NCI-H2029 (cell line): ENCODE measurements around the gene COA1.
"Not testable (repeated sequence)": the region's sequence is repeated elsewhere in the genome, so short reads cannot be mapped to it uniquely, and the experiment has no call there.

Experiments
- DNase-seq: peaks from one replicate; lab custom pipeline; 2025; lab: John Stamatoyannopoulos, UW

COA1 gene

DNA sequence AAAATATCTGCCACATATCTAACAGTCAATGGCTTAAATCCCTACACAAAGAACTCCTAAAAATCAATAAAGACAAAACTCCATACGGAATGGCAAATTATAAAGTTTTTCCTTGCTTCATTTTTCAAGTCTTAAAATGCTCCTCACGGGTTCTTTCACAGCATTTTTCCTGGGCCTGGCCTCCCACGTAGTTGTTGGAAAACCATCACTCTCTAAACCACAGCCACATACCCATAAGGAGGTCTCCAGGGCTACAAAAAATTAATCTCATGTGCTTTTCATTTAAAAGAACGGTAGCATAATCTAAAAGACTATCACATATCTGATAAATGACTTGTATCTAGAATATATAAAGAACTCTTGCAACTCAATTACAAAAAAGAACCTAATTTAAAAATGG is 2.9 kb downstream of the COA1 start:
- no peak for DNase-seq

DNA sequence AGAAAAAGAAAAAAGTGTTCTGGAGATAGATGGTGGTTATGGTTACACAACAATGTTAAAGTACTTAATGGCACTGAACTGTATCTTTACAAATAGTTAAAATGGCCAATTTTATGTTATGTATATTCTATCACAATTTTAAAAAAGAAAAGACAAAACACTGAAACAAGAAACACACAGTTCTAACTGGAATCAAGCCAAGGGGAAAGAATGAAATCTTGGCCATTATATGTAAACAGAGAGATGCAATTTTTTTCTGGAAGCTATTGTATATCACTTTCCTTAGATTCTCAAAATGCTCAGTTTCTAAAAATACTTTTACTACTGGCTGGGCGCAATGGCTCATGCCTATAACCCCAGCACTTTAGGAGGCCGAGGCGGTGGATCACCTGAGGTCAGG is 4.1 kb downstream of the COA1 start:
- DNase-seq: no peak

DNA sequence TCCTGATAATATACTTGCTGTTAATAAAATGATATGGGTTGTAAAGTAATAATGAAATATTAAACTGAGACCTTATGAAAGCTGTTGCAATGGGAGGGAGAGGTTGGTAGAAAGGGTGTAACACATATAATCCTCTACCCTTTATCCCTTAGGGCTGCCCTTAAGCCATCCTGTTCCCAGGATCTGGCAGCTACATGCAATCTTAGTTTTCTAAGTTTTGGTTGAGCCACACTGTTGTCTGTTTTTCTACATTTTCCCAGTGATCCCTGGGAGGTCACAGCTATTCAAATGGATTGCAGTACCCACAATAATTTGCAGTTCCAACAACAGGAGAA is 6.3 kb downstream of the COA1 start:
- no peak for DNase-seq

DNA sequence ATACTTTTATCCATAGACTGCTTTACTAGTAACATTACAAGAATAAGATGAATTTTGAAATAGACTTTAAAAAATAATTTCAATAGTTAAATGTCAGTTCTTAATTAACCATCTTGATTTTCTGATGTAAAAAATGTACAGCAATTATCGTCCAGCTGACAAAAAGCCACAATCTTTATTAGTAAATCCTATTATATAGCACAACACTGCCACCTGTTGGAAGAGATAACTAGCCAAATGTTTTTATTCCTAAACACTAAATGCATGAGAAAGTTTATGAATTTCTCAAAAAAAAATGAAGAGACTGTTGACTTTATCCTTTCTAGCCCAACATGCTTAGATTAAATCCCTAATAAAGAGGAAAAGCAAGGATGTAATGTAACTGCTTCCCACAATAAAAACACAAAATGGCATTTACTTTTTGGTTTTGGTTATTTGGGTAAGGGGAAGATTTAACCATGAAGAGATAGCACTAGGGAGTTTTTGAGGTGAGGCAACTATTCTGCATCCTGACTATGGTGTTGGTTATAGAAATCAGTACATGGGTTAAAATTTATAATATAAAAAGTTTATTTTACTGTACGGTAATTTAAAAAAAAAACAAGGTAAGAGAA is 8.0 kb downstream of the COA1 start:
- DNase-seq: peak; percentile 38

DNA sequence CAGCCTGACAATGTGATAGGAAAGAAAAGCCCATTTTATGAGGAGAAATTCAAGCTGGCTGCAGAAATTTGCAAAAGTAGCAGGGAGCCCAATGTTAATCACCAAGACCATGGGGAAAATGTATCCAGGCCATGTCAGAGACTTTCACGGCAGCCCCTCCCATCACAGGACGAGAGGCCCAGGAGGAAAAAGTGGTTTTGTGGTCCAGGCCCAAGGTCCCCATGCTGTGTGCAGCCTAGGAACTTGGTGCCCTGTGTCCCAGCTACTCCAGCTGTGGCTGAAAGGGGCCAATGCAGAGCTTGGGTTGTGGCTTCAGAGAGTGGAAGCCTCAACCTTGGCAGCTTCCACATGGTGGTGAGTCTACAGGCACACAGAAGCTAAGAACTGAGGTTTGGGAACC is 12.7 kb downstream of the COA1 start:
- DNase-seq: no peak

DNA sequence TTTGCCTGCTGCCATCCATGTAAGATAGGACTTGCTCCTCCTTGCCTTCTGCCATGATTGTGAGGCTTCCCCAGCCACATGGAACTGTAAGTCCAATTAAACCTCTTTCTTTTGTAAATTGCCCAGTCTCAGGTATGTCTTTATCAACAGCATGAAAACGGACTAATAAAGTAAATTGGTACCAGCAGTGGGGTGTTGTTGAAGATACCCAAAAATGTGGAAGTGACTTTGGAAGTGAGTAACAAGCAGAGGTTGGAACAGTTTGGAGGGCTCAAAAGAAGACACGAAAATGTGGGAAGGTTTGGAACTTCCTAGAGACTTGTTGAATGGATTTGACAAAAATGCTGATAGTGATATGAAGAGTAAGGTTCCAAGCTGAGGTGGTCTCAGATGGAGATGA is 13.4 kb downstream of the COA1 start:
- DNase-seq: not testable (repeated sequence)

DNA sequence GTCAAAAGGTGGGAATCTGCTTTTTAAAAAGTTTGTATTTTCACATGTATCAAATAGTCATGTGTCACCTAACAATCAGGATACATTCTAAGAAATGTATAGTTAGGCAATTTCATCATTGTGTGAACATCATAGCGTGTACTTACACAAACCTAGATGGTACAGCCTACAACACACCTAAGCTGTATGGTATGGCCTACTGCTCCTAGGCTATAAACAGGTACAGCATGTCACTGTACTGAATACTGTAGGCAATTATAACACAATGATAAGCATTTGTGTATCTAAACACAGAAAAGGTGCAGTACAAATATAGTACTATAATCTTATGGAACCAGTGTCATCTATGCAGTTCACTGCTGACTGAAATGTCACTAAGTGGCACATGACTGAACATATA is 17.8 kb downstream of the COA1 start:
- DNase-seq: no peak

DNA sequence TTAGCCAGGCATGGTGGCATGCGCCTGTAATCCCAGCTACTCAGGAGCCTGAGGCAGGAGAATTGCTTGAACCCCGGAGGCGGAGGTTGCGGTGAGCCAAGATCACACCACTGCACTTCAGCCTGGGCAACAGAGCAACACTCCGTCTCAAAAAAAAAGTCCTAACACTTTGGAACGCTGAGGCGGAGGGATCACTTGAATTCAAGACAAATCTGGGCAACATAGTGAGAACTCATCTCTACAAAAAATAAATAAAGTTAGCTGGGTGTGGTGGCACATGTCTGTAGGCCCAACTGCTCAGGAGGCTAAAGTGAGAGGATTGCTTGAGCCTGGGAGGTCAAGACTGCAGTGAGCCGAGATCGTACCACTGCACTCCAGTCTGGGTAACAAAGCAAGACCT is 21.3 kb downstream of the COA1 start:
- DNase-seq: not testable (repeated sequence)

DNA sequence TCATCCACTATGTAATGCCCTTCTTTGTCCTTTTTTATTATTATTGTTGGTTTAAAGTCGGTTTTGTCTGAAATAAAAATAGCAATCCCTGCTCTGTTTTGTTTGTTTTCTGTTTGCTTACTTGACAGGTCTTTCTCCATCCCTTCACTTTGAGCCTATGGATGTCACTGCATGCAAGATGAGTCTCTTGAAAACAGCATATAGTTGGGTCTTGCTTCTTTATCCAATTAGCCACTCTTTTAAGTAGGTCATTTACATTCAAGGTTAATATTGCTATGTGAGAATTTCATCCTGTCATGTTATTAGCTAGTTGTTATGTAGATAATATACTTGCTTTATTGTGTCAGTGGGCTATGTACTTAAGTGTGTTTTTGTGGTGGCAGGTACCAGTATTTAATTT is 25.8 kb downstream of the COA1 start:
- DNase-seq: no peak

DNA sequence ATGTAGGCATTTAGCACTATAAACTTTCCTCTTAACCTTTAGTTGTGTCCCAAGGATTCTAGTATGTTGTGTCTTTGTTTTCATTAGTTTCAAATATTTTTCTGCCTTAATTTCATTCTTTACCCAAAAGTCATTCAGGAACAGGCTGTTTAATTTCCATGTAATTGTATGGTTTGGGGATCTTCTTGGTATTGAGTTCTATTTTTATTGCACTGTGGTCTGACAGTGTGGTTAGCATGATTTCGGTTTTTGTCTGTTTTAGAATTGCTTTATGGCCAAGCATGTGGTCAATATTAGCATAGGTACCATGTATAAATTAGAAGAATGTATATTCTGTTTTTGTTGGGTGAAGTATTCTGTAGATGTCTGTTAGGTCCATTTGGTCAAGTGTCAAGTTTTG is 26.3 kb downstream of the COA1 start:
- DNase-seq: no peak

DNA sequence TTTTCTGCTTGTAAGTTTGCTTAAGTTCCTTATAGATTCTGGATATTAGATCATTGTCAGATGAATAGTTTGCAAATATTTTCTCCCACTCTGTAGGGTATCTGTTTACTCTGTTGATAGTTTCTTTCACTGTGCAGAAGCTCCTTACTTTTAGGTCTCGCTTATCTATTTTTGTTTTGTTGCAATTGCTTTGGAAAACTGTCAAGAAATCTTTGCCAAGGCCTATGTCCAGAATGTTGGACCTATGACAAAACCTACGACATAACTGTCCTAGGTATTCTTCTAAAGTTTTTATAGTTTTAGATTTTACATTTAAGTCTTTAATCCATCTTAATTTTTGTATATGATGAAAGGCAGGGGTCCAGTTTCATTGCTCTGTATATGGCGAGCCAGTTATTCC is 27.4 kb downstream of the COA1 start:
- DNase-seq: no peak

DNA sequence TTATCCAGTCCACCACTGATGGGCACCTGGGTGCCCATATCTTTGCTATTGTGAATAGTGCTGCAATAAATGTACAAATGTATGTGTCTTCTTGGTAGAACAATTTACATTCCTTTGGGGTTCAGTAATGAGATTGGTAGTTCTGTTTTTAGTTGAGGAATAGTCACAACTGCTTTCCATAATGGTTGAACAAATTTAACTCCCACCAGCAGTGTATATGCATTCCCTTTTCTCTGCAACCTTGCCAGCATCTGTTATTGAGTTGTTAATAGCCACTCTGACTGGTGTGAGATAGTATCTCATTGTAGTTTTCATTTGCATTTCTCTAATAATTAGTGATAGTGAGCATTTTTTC is 27.8 kb downstream of the COA1 start:
- no peak for DNase-seq

DNA sequence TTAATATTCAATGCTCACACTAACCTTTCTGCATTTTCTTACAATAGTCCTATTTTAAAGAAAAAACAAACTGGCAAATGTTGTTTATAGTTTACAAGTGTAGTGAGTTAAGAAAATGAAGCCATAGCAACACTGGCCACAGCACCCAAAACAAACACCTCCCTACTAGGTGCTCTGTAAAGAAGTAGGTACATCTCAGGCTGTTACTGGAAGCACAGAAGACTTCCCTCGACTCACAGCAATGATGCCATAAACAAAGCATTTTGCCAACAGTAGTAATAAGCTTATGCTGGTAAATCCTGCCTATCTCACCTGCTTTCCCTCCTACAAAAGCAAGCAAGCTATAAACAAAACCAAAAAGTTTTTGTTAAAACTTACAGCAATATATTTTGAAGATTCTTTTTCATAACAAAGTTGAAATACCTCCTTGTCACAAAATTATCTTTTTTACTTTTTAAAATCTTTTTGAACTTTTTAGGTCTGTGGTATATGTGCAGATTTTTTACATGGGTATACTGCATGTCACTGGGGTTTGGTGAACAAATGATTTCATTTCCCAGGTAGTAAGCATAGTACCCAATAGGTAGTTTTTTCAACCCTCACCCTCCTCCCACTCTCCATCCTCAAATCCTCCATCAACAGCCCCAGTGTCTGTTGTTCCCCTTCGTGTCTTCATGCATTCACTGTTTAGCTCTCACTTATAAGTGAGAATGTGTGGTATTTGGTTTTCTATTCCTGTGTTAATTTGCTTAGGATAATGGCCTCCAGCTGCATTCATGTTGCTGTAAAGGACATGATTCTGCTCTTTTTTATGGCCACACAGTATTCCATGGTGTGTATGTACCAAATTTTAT is 28.4 kb downstream of the COA1 start:
- DNase-seq: no peak

DNA sequence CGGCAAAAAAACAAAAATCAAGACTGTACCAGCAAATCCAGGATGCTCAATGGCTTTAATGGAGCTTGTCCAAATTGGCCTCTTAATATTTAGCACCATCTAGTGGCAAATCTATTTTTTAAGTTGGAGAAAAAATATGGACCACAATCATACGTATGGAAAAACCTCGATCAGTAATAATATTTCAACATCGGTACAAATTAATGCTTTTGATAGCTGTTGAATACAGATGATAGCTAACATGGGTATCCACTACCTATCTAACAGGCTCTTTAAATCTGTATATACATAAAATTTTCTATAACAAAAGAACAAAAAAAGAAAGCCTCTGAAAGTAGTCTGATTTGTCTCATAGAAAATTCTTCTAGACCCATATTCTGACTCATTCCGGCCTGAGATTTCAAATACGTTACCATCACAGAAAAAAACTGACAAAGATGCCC is 29.2 kb downstream of the COA1 start:
- DNase-seq: peak; percentile 51

DNA sequence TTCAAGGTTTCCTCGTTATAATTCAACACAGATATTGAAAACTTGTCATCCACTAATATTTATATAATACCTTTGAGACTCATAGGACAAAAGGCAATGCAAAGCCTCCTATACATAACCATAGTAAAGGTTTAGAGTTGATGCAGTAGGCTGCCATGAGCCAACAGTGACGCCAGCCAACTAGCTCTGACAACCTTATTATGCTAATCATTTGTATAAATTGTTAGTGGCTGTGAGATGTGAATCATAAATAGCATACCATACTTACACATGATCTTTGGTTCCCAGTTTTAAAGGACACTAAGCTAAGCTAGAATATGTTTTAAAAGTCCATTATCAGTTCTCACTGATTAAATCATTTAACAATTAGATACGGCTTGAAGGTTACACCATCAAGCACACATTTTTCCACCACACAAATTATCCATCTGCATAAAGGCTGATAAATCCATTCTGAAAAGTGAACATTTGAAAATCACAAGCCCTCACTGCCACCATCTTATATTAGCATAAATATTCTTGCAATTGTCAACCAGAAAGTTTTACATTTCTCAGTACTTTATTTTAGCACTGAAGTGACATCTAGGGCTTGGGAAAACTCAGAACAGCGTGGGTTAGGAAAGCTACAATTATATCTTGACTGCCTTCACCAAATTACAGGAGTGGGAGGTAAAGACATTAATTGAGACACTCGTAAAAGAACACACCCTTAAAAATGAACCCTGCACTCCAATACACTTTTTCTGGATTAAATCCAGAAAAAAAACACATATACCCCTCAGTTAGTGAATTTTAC is 30.7 kb downstream of the COA1 start:
- DNase-seq: no peak

DNA sequence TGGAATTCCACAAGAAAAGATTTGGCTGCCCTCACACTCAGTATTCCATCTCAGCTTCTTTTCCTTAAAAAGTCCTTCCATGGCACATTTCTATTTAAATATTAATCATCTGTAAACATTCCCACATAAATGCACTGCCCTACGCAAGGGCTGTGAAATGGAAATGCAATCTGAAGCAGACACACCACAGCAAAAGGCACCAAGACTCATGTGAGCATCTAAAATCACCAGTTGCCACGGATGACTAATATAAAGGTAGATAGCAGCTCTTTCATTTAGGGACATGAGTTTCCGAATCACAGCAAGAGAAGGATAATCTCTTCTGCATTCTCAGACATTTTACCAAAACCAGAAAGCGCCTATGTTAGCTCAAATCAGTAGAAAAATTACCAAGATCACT is 31.6 kb downstream of the COA1 start:
- DNase-seq: no peak

DNA sequence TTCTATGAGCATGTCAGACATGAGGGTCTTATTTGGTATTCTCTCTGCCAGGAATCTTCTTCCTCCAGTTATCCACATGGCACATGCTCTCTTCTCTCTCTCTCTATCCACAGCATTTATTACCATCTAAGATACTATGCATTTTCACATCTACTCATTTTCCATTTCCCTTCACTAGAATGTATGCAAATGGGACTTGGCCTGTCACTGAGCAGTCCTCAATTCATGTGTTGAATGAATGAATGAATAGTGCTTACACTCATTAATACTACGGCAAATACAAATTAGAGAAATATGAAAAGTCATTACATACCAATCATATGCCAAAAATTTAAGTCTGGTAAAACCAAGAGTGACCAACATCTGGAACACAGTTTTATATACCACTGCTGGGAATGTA is 34.0 kb downstream of the COA1 start:
- no peak for DNase-seq

DNA sequence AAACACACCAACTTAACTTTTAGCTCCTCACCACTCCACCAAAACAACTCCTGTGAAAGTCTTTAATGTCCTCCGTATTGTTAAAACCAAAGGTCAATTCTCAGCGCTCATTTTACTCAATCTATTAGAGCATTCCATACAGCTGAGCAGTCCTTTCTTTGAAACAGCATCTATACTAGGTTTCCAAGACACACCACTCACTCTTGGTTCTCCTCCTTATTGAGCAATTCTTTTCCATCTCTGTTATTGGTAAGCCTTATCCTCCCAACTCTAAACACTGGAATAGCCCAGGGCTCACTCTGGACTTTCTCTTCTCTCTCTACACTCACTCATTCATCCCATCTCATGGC is 34.9 kb downstream of the COA1 start:
- no peak for DNase-seq

DNA sequence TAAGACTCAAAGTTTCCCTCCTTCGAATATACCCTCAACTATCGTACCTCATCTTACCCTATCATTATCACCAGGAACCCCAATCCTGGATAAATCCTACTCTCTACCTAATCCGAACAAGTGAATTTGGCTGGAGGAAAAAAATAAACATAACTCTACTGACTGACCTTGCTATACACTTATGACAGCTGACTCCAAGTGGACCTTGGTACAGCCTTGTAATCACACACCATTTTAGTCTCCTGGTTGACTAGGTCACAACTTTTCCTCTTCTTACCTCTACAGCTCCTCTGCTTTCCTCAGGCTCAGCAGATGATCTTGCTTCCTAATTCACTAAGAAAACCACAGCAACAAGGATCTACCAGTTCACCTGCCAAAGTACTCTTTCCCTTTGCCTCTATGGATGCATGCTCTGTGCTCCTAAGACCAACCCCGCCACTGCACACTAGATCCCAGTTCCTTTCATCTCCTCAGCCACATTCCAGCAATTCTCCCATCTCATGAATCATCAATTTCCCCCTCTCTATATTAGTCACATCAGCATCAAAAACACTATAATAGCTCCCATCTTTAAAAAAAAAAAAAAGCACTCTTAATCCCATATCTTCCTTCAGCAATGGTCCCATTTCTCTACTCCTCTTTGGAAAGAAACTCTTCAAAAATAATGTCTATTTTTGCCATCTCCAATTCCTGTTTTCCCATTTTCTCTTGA is 35.5 kb downstream of the COA1 start:
- DNase-seq: no peak

DNA sequence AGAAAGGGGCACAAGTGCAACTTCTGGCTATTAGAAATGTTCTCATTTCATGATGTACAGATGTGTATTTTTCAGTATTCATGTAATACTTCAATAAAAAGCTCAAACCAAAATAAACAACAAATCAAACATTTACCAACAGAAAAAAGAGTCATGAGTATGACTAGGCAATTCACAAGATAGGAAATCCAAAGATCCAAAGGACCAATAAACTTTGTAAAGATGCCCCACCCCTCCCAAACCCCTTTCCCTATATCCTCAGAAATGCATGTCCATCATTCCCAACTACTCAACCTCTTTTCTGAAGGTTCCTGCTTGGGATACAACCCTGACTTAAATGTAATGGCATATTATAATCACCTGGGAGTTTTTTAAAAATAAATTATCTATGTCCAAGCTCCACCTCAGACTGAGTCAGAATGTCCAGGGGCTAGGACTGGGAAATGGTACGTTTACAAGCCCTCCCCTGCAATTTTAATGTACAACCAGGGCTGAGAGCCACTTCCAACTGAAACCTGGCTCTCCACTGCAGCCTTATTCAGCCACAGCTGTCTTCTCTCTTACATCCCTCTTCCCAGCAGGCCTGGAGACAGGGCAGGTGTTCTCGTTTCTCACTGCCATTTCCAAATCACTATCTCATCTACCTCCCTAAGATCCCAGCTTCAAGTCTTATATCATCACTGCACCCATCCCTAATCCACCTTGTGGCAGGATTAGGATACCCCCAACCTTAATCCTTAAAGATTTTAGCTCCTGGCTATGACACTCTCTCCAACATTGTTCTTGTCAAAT is 36.5 kb downstream of the COA1 start:
- DNase-seq: no peak

DNA sequence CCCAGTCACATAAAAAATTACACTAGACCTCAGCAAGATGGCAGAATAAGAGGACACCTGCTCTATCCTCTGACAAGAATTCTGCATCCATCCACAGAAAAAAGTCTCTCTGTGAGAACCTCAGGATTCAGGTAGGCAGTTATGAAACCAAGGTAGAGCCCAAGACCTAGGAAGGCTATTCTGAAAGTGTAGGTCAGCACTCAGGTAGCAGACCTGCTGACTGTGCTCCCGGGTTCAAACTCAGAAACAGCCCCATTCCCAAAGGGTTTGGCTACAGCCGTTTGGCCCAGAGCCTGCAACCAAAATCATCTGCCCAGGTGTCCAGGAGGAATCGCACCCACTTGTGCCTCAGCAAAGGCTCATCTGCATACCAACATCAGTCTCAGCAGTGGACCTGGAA is 37.7 kb downstream of the COA1 start:
- no peak for DNase-seq

DNA sequence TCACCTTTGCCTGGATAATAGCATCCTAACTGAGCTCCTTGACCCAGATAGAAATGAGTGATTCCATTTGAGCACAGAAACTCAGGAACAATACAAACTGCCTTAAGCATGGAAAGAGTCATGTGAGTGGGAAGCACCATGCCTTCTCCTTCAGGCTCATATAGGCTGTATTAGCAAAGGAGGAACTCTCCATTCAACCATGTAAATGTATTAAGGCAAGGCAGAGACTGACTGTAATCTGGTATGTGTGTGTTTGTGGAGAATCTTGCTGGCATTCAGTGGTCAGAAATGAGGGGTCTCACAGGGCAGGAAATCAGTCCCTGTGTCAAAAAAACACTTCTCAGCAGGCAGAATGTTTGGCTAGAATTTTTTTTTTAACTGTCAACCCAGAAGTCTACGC is 40.2 kb downstream of the COA1 start:
- no peak for DNase-seq
